Heart left ventricle (tissue), 13 donors: ENCODE results near the gene MXRA8.

Source experiments
- POLR2A ChIP-seq, 2 donors: fragments of 450-650 bp; IDR thresholded peaks; one replicate each; pipeline ENCODE4 v1.6.1; 2017; ENCODE audit warnings: antibody characterized with exemption in 2 of 2, mild to moderate bottlenecking in 2 of 2, moderate library complexity in 2 of 2
- TF ChIP-seq, protein P1 (sequence below), 12 donors: fragments of 200-600 bp; sonication (generic) in 4 of 12; IDR thresholded peaks; one replicate each; pipeline versions ENCODE4 v1.5.0 to v1.8.0; 2018 to 2022; ENCODE audit warnings: antibody characterized with exemption in 12 of 12, mild to moderate bottlenecking in 5 of 12
- donor health status: ischemic (EF 13 %, LVEDD 7.1; RV severe dilation, severe dysfunction).
- donor health status: DM: no; HTN: yes; CAD: no.
- donor health status: DM: no; HTN: no; CAD: no.
- donor health status: ischemic (EF 25% LVEDD 6.9; RV normal size, moderate dysfunction).
- donor health status: ischemic (EF 25% LVEDD 5.7; RV mildly dilated, moderate dysfunction).
- donor health status: ischemic (EF 35%, LVEDD 5.7; RV mildly dilated, moderate dysfunction).
- donor health status: nonischemic (EF 11% LVEDD 7.7; RV severe dilation, severe dysfunction).
- donor health status: DM: yes; HTN: yes; CAD: no.
- donor health status: PGD.
- donor health status: ischemic (EF 29% LVEDD 5.4; RV normal size, mild dysfunction).
- donor health status: nonischemic (EF 23%, LVEDD 6.1; RV moderate dilation, normal function).

GRCh38 chr1:1351511-1352427 lies 6.6 kb downstream of the MXRA8 start:
- TF ChIP-seq POLR2A (IDR thresholded peaks at IDR 0.05), result no peak
- TF ChIP-seq, protein P1, sequence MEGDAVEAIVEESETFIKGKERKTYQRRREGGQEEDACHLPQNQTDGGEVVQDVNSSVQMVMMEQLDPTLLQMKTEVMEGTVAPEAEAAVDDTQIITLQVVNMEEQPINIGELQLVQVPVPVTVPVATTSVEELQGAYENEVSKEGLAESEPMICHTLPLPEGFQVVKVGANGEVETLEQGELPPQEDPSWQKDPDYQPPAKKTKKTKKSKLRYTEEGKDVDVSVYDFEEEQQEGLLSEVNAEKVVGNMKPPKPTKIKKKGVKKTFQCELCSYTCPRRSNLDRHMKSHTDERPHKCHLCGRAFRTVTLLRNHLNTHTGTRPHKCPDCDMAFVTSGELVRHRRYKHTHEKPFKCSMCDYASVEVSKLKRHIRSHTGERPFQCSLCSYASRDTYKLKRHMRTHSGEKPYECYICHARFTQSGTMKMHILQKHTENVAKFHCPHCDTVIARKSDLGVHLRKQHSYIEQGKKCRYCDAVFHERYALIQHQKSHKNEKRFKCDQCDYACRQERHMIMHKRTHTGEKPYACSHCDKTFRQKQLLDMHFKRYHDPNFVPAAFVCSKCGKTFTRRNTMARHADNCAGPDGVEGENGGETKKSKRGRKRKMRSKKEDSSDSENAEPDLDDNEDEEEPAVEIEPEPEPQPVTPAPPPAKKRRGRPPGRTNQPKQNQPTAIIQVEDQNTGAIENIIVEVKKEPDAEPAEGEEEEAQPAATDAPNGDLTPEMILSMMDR (IDR thresholded peaks at IDR 0.05), result no peak
